Suprapubic skin (tissue), 4 donors: ENCODE measurements around the gene PACRG.

Source experiments
- EP300 ChIP-seq: sonication (generic); formaldehyde crosslinking; IDR thresholded peaks from one replicate; pipeline ENCODE4 v1.6.1; 2017; ENCODE audit warnings: antibody characterized with exemption
- POLR2A ChIP-seq, 2 donors: fragments of 450-650 bp; IDR thresholded peaks; one replicate each; pipeline ENCODE4 v1.6.1; 2017; ENCODE audit warnings: antibody characterized with exemption in 2 of 2, mild to moderate bottlenecking in 2 of 2, moderate library complexity in 2 of 2
- POLR2AphosphoS5 ChIP-seq, 3 donors: sonication (generic); formaldehyde crosslinking; IDR thresholded peaks; one replicate each; pipeline ENCODE4 v1.6.1; 2017; ENCODE audit warnings: antibody characterized with exemption in 3 of 3
- TF ChIP-seq, protein P1 (sequence below), 2 donors: fragments of 200-600 bp in 1 of 2; fragments of 450-650 bp in 1 of 2; sonication (generic) in 1 of 2; IDR thresholded peaks; one replicate each; pipeline ENCODE4 v1.5.1; 2016 to 2019; ENCODE audit warnings: antibody characterized with exemption in 2 of 2, mild to moderate bottlenecking in 1 of 2, moderate library complexity in 1 of 2

DNA sequence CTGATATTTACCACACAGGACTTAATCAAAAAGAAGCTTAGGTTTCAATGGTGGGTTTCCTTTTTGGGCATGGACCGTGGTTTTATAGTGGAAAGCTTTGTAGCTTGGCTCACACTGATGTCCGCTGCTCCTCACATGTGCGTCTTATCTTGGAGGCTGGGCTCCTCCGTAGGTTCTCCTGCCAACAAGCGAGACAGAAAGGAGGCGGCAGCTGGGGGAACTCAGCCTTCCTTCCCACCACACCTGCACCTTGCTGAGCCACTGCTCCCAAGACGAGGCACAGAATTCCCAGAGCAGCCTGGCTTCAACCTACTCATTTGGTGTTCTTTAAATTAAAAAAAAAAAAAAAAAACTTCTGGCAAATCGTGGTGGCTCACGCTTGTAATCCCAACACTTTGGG, 451.3 kb downstream of the PACRG start:
- TF ChIP-seq, protein P1, sequence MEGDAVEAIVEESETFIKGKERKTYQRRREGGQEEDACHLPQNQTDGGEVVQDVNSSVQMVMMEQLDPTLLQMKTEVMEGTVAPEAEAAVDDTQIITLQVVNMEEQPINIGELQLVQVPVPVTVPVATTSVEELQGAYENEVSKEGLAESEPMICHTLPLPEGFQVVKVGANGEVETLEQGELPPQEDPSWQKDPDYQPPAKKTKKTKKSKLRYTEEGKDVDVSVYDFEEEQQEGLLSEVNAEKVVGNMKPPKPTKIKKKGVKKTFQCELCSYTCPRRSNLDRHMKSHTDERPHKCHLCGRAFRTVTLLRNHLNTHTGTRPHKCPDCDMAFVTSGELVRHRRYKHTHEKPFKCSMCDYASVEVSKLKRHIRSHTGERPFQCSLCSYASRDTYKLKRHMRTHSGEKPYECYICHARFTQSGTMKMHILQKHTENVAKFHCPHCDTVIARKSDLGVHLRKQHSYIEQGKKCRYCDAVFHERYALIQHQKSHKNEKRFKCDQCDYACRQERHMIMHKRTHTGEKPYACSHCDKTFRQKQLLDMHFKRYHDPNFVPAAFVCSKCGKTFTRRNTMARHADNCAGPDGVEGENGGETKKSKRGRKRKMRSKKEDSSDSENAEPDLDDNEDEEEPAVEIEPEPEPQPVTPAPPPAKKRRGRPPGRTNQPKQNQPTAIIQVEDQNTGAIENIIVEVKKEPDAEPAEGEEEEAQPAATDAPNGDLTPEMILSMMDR (IDR thresholded peaks at IDR 0.05), result no peak
- TF ChIP-seq POLR2AphosphoS5 (IDR thresholded peaks at IDR 0.05) (no peak), POLR2A (IDR thresholded peaks at IDR 0.05) (no peak), EP300 (no peak)
